Astrocyte (in vitro differentiated cells and primary cell): ENCODE data around the gene OTUD7B.

Experiments used
- CTCF ChIP-seq: IDR thresholded peaks from 2 replicates; pipeline ENCODE4 v1.5.1; 2011; ENCODE audit warnings: low read depth, mild to moderate bottlenecking, inconsistent platforms, low read length, moderate library complexity; ENCODE audit not compliant: insufficient read depth
- EZH2 ChIP-seq: IDR thresholded peaks from 2 replicates; pipeline ENCODE4 v1.6.1; 2012; ENCODE audit warnings: mild to moderate bottlenecking, low read length, inconsistent platforms; ENCODE audit not compliant: insufficient read depth

- TF ChIP-seq CTCF (no peak), EZH2 (no peak)
These were observed 82.7 kb downstream of the OTUD7B start, which contains the start of gene SF3B4 for GRCh38 chr1:149927563-149928400.
